Mesothelial cell of epicardium (in vitro differentiated cells): ENCODE data around the gene NAALADL2. TPM values are rescaled to one million over a fixed set of nuclear protein-coding genes. Genes with fewer than 3 reads are reported as not detected.
A peak's percentile ranks its signal among the peaks of the same experiment; 100 is the strongest.

Experiments used
- DNase-seq, 2 experiments: peaks; one replicate each; pipeline ENCODE4 v3.0.0; 2021; ENCODE audit warnings: low spot score in 2 of 2; ENCODE audit not compliant: unreplicated experiment in 2 of 2
- H3K27ac Mint-ChIP-seq: 2 replicates; pipeline ENCODE4 v1.8.0; 2021; ENCODE audit warnings: mixed read lengths
- H3K27me3 Mint-ChIP-seq: 2 replicates; pipeline ENCODE4 v1.8.0; 2021; ENCODE audit warnings: low read depth, mixed read lengths
- H3K36me3 Mint-ChIP-seq: 2 replicates; pipeline ENCODE4 v1.8.0; 2021; ENCODE audit warnings: mixed read lengths
- H3K4me1 Mint-ChIP-seq: 2 replicates; pipeline ENCODE4 v1.8.0; 2021; ENCODE audit warnings: mixed read lengths
- H3K4me3 Mint-ChIP-seq: 2 replicates; pipeline ENCODE4 v1.8.0; 2021; ENCODE audit warnings: mild to moderate bottlenecking, moderate library complexity, mixed read lengths
- H3K9me3 Mint-ChIP-seq: 2 replicates; pipeline ENCODE4 v1.8.0; 2021; ENCODE audit warnings: mixed read lengths
- CTCF ChIP-seq: fragments of 200-600 bp; sonication (generic); IDR thresholded peaks from one replicate; pipeline ENCODE4 v1.5.0; 2021; ENCODE audit warnings: antibody characterized with exemption; ENCODE audit not compliant: unreplicated experiment
- total RNA-seq: library from RNA; stranded (reverse); gene quantifications from 3 replicates; pipeline ENCODE4 v1.2.1, GENCODE V29; 2021

The NAALADL2 gene
- total RNA-seq, 1 donor from 2014 or later: 27.9 TPM

- Mint-ChIP-seq H3K4me1 (peaks cover 29% of the 10 kb centered on the region), H3K4me3 (no peak overlapping the region), H3K36me3 (no peaks in the 10 kb centered on the region), H3K27me3 (no peaks in the 10 kb centered on the region), H3K9me3 (no peaks in the 10 kb centered on the region), H3K27ac (peak overlapping the region; percentile 66)
- no peak for TF ChIP-seq CTCF
- no peak for DNase-seq
Observed at GRCh38 chr3:175430983-175431773, 572.0 kb downstream of the NAALADL2 start.

GRCh38 chr3:175432376-175433025, 573.4 kb downstream of the NAALADL2 start:
- DNase-seq: no peak
- Mint-ChIP-seq H3K27ac (peak overlapping the region; percentile 65), H3K36me3 (no peaks in the 10 kb centered on the region), H3K4me1 (peaks cover 29% of the 10 kb centered on the region), H3K9me3 (no peaks in the 10 kb centered on the region), H3K27me3 (no peaks in the 10 kb centered on the region), H3K4me3 (no peak overlapping the region)
- TF ChIP-seq CTCF: no peak

GRCh38 chr3:175433026-175433674, 574.0 kb downstream of the NAALADL2 start:
- H3K36me3 Mint-ChIP-seq: no peaks in the 10 kb centered on the region
- H3K4me3 Mint-ChIP-seq: no peak overlapping the region
- H3K27me3 Mint-ChIP-seq: no peaks in the 10 kb centered on the region
- peaks cover 3% of the 10 kb centered on the region for H3K9me3 Mint-ChIP-seq
- TF ChIP-seq CTCF: no peak
- H3K4me1 Mint-ChIP-seq: peaks cover 29% of the 10 kb centered on the region
- H3K27ac Mint-ChIP-seq: peak overlapping the region; percentile 65
- no peak for DNase-seq

- Mint-ChIP-seq H3K4me1 (peaks cover 29% of the 10 kb centered on the region), H3K27me3 (no peaks in the 10 kb centered on the region), H3K36me3 (peaks cover 3% of the 10 kb centered on the region), H3K4me3 (no peak overlapping the region), H3K9me3 (peaks cover 13% of the 10 kb centered on the region), H3K27ac (no peak overlapping the region)
- DNase-seq: no peak
- TF ChIP-seq CTCF: no peak
Observed at GRCh38 chr3:175434561-175434960, 575.4 kb downstream of the NAALADL2 start.

- no peak overlapping the region for H3K27ac Mint-ChIP-seq
- no peak for DNase-seq
- TF ChIP-seq CTCF: no peak
- no peak overlapping the region for H3K4me3 Mint-ChIP-seq
- peaks cover 20% of the 10 kb centered on the region for H3K9me3 Mint-ChIP-seq
- peaks cover 12% of the 10 kb centered on the region for H3K36me3 Mint-ChIP-seq
- peaks cover 6% of the 10 kb centered on the region for H3K4me1 Mint-ChIP-seq
- H3K27me3 Mint-ChIP-seq: no peaks in the 10 kb centered on the region
Observed at GRCh38 chr3:175443682-175444081, 584.5 kb downstream of the NAALADL2 start.
